ENCODE results near the gene ABCA12. TPM values are rescaled to one million over a fixed set of nuclear protein-coding genes. Genes with fewer than 3 reads are reported as not detected.
"Not testable (repeated sequence)": the region's sequence is repeated elsewhere in the genome, so short reads cannot be mapped to it uniquely, and the experiment has no call there.

ABCA12 gene
- total RNA-seq, 1 experiment from 2014 or later, result not detected

DNA sequence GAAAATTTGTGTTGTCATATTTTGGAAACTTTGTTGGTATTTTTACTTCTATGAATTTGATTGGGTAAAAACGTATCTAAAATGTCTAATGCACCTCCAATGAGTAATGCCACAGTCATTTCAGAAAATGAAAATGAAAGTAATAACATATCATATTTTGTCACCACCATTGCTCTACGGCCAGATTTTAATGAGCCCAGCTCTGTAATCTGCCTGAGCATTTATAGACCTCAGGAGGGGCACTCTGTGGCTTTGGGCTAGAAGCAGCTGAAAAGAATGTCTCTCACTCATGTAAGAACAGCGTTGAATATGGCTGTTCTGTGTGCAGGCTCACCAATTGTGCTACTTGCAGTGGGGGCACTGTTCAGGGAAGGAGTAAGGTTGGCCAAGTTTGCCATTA lies 32.7 kb upstream of the ABCA12 start:
- Mint-ChIP-seq H3K27ac (ENCODE audit: unreplicated experiment) (no peak overlapping the region), H3K9me3 (ENCODE audit: unreplicated experiment) (no peaks in the 10 kb centered on the region), H3K36me3 (ENCODE audit: insufficient read depth, unreplicated experiment) (no peaks in the 10 kb centered on the region), H3K4me3 (ENCODE audit: unreplicated experiment) (no peak overlapping the region), H3K27me3 (ENCODE audit: insufficient read depth, unreplicated experiment) (no peaks in the 10 kb centered on the region), H3K4me1 (ENCODE audit: low read depth, unreplicated experiment) (no peaks in the 10 kb centered on the region)
- no TSS peak for BruUV-seq (replicated peaks)
- CTCF ChIA-PET, result no interaction called here
- POLR2A ChIA-PET, result no interaction called here
- intact Hi-C loops (cut with micrococcal nuclease; ENCODE audit: unreplicated experiment), result no loop called here
- Histone ChIP-seq H3K36me3 (ENCODE audit: control insufficient read depth, insufficient read depth, low read length) (no peaks in the 10 kb centered on the region), H3K9me3 (no peaks in the 10 kb centered on the region), H3K4me1 (no peaks in the 10 kb centered on the region), H3K4me3 (ENCODE audit: low read depth, low read length) (no peak overlapping the region), H3K27me3 (replicated peaks; ENCODE audit: control insufficient read depth, insufficient read depth, low read length) (no peaks in the 10 kb centered on the region)
- no peak for DNase-seq
- TF ChIP-seq, protein P1, sequence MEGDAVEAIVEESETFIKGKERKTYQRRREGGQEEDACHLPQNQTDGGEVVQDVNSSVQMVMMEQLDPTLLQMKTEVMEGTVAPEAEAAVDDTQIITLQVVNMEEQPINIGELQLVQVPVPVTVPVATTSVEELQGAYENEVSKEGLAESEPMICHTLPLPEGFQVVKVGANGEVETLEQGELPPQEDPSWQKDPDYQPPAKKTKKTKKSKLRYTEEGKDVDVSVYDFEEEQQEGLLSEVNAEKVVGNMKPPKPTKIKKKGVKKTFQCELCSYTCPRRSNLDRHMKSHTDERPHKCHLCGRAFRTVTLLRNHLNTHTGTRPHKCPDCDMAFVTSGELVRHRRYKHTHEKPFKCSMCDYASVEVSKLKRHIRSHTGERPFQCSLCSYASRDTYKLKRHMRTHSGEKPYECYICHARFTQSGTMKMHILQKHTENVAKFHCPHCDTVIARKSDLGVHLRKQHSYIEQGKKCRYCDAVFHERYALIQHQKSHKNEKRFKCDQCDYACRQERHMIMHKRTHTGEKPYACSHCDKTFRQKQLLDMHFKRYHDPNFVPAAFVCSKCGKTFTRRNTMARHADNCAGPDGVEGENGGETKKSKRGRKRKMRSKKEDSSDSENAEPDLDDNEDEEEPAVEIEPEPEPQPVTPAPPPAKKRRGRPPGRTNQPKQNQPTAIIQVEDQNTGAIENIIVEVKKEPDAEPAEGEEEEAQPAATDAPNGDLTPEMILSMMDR (IDR thresholded peaks at IDR 0.05; ENCODE audit: insufficient read depth in 1 of 2, low read depth in 1 of 2, low read length in 1 of 2, severe bottlenecking in 1 of 2, unreplicated experiment in 1 of 2), result no peak

DNA sequence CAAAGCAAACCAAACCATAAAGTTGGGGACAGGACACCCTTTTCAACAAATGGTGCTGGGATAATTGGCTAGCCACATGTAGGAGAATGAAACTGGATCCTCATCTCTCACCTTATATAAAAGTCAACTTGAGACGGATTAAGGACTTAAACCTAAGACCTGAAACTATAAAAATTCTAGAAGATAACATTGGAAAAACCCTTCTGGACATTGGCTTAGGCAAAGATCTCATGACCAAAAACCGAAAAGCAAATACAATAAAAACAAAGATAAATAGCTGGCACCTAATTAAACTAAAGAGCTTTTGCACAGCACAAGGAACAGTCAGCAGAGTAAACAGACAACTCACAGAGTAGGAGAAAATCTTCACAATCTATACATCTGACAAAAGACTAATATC lies 28.1 kb upstream of the ABCA12 start:
- POLR2A ChIA-PET; H3K36me3 Mint-ChIP-seq (ENCODE audit: insufficient read depth, unreplicated experiment); H3K27me3 Mint-ChIP-seq (ENCODE audit: insufficient read depth, unreplicated experiment); BruUV-seq (replicated peaks); H3K4me1 Mint-ChIP-seq (ENCODE audit: low read depth, unreplicated experiment); H3K9me3 ChIP-seq; DNase-seq; H3K27me3 ChIP-seq (replicated peaks; ENCODE audit: control insufficient read depth, insufficient read depth, low read length); H3K4me3 ChIP-seq (ENCODE audit: low read depth, low read length); CTCF ChIA-PET; intact Hi-C loops (cut with micrococcal nuclease; ENCODE audit: unreplicated experiment); H3K36me3 ChIP-seq (ENCODE audit: control insufficient read depth, insufficient read depth, low read length); H3K4me1 ChIP-seq; H3K4me3 Mint-ChIP-seq (ENCODE audit: unreplicated experiment); H3K27ac Mint-ChIP-seq (ENCODE audit: unreplicated experiment): not testable (repeated sequence)
- H3K9me3 Mint-ChIP-seq (ENCODE audit: unreplicated experiment), result peaks cover 31% of the 10 kb centered on the region

DNA sequence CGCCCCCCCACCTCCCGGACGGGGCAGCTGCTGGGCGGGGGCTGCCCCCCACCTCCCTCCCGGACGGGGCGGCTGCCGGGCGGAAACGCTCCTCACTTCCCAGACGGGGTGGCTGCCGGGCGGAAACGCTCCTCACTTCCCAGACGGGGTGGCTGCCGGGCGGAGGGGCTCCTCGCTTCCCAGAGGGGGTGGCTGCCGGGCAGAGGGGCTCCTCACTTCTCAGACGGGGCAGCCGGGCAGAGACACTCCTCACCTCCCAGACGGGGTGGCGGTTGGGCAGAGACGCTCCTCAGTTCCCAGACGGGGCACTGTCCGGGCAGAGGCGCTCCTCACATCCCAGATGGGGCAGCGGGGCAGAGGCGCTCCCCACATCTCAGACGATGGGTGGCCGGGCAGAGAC lies 24.9 kb upstream of the ABCA12 start:
- H3K4me1 ChIP-seq; BruUV-seq (replicated peaks); H3K4me1 Mint-ChIP-seq (ENCODE audit: low read depth, unreplicated experiment); H3K27me3 Mint-ChIP-seq (ENCODE audit: insufficient read depth, unreplicated experiment); CTCF ChIA-PET; H3K4me3 ChIP-seq (ENCODE audit: low read depth, low read length); intact Hi-C loops (cut with micrococcal nuclease; ENCODE audit: unreplicated experiment); H3K27ac Mint-ChIP-seq (ENCODE audit: unreplicated experiment); DNase-seq; POLR2A ChIA-PET; H3K9me3 ChIP-seq; H3K27me3 ChIP-seq (replicated peaks; ENCODE audit: control insufficient read depth, insufficient read depth, low read length); H3K4me3 Mint-ChIP-seq (ENCODE audit: unreplicated experiment); H3K36me3 Mint-ChIP-seq (ENCODE audit: insufficient read depth, unreplicated experiment); H3K36me3 ChIP-seq (ENCODE audit: control insufficient read depth, insufficient read depth, low read length): not testable (repeated sequence)
- peaks cover 31% of the 10 kb centered on the region for H3K9me3 Mint-ChIP-seq (ENCODE audit: unreplicated experiment)

DNA sequence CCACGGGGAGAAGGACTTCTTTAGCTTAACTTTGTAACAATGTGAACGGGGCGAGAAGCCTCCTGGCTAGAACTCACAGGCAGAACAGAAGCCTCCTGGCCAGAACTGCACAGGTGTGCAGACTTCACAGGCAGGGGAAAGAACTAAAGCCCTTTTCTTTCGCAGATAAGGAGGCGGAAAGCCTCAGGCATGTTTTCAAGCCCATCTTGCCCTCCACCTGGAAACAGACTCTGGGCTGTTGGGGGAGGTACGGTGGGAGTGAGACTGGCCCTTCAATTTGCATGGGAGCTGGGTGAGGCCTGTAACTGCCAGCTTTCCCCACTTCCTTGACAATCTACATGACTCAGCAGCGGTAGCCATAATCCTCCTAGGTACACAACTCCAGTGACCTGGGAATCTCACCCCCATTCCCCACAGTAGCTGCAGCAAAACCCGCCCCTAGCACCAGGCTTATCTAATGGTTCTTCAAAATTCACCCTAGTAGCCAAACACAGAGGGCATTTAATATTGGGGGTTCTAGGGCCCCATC lies 22.9 kb upstream of the ABCA12 start:
- intact Hi-C loops (cut with micrococcal nuclease; ENCODE audit: unreplicated experiment), result no loop called here
- H3K36me3 Mint-ChIP-seq (ENCODE audit: insufficient read depth, unreplicated experiment), result no peaks in the 10 kb centered on the region
- TF ChIP-seq, protein P1 (IDR thresholded peaks at IDR 0.05; ENCODE audit: insufficient read depth in 1 of 2, low read depth in 1 of 2, low read length in 1 of 2, severe bottlenecking in 1 of 2, unreplicated experiment in 1 of 2), result no peak
- DNase-seq, result no peak
- peaks cover 4% of the 10 kb centered on the region for H3K27me3 Mint-ChIP-seq (ENCODE audit: insufficient read depth, unreplicated experiment)
- ChIA-PET POLR2A (no interaction called here), CTCF (no interaction called here)
- no peak overlapping the region for H3K4me3 Mint-ChIP-seq (ENCODE audit: unreplicated experiment)
- Histone ChIP-seq H3K36me3 (ENCODE audit: control insufficient read depth, insufficient read depth, low read length) (no peaks in the 10 kb centered on the region), H3K4me3 (ENCODE audit: low read depth, low read length) (no peak overlapping the region), H3K9me3 (peaks cover 3% of the 10 kb centered on the region; the same call in 1 of the 2 replicates), H3K4me1 (no peaks in the 10 kb centered on the region), H3K27me3 (replicated peaks; ENCODE audit: control insufficient read depth, insufficient read depth, low read length) (no peaks in the 10 kb centered on the region)
- peaks cover 6% of the 10 kb centered on the region for H3K4me1 Mint-ChIP-seq (ENCODE audit: low read depth, unreplicated experiment)
- H3K27ac Mint-ChIP-seq (ENCODE audit: unreplicated experiment), result no peak overlapping the region
- no TSS peak for BruUV-seq (replicated peaks)
- H3K9me3 Mint-ChIP-seq (ENCODE audit: unreplicated experiment), result peaks cover 31% of the 10 kb centered on the region
